Epithelial cell of prostate (primary cell): ENCODE data around the gene NEDD1.

ENCODE experiments used
- DNase-seq: peaks from one replicate; pipeline ENCODE4 v3.0.0-alpha.2; 2011; ENCODE audit warnings: low read depth, low spot score
- H3K27ac ChIP-seq: fragments of 450-650 bp; 2 replicates; pipeline ENCODE4 v1.5.1; 2017; ENCODE audit warnings: mild to moderate bottlenecking

The NEDD1 gene

DNA sequence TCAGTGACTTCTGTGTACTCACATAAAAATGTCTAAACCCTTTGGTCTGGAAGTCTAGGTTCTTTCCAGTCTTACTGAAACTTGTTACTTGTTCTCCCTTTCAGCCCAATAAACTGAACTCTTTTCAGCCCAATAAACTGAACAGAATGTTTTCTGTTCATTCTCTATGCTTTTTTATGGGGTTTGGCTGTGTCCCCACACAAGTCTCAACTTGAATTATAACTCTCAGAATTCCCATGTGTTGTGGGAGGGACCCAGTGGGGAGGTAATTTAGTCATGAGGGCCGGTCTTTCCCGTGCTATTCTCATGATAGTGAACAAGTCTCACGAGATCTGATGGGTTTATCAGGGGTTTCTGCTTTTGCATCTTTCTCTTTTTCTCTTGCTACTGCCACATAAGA lies 15.0 kb upstream of the NEDD1 start:
- peak overlapping the region; percentile 80 for H3K27ac ChIP-seq
- DNase-seq: peak; percentile 44

- H3K27ac ChIP-seq: no peak overlapping the region
- no peak for DNase-seq
These were observed 9.6 kb upstream of the NEDD1 start for GRCh38 chr12:96897421-96897820.

DNA sequence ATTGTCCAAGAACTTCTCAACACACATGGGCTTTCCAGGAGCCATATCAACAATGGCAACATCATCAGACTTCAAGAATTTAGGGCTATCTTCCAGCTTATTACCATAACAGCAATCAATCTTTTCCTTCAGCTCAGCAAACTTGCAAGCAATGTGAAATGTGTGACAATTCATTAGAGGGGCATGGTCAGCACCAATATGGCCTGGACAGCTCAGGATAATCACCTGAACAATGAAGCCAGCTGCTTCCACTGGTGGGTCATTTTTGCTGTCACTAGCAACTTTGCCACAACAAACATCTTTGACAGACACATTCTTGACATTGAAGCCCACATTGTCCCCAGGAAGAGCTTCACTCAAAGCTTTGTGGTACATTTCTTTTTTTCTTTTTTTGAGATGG lies 5.9 kb upstream of the NEDD1 start:
- DNase-seq: no peak

DNA sequence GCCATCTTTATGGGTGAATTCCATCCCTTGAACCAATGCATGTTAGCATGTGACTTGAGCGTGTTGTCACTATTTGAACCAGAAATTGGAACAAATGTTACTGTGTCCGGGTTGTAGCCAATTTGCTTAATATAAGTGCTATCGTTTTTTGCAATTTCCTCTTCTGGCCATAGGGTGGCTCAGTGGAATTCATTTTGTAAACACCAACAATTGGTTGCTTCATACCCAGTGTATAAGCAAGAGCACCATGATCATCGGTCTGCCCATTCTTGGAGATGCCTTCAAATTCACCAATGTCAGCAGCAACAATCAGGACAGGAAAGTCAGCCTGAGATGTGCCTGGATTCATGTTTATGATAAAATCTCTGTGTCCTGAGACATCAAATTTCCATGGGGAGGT lies 5.0 kb upstream of the NEDD1 start:
- H3K27ac ChIP-seq: no peak overlapping the region
- DNase-seq: no peak

More for the DNA sequence above, 5.9 kb upstream of the NEDD1 start:
- H3K27ac ChIP-seq: no peak overlapping the region

GRCh38 chr12:96906498-96906848 lies 584 bp upstream of the NEDD1 start:
- no peak for DNase-seq
- H3K27ac ChIP-seq: peak overlapping the region; percentile 62

GRCh38 chr12:96907671-96908422 lies 790 bp downstream of the NEDD1 start:
- peak overlapping the region; percentile 62 for H3K27ac ChIP-seq
- DNase-seq: no peak

DNA sequence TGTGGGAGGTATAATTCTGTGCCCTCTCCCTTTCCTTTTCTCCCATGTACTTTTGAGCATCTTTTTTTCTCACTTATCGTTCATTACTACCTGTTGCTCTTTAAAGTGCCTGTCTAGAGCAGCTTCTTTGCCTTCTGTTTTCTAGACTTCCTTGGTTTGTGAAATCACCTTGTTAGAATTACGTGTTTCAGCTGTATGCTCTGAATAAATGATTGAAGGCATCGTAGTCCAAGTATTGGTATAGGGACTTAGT lies 1.3 kb downstream of the NEDD1 start:
- no peak overlapping the region for H3K27ac ChIP-seq
- no peak for DNase-seq

- DNase-seq: no peak
- H3K27ac ChIP-seq: no peak overlapping the region
These were observed 5.2 kb downstream of the NEDD1 start for GRCh38 chr12:96912261-96912660.

DNA sequence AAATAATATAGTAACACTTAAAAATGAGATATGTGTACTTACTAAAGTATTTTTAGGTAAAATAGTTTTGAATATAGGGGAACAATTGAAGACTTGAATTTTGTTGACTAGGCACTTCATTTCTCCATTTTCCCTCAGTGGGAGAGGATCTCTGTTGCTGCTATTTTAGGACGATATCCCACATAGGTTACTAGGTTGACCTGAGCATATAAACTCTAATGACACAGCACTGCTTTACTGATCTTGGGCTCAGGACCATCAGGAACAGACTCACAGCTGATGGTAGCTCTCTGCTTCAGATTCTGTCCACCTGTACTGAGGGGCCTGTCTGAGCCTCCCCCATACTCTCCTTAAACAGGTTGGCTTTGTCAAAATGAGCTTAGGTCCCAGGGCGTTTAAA lies 5.9 kb downstream of the NEDD1 start:
- DNase-seq: no peak
- H3K27ac ChIP-seq: no peak overlapping the region

DNA sequence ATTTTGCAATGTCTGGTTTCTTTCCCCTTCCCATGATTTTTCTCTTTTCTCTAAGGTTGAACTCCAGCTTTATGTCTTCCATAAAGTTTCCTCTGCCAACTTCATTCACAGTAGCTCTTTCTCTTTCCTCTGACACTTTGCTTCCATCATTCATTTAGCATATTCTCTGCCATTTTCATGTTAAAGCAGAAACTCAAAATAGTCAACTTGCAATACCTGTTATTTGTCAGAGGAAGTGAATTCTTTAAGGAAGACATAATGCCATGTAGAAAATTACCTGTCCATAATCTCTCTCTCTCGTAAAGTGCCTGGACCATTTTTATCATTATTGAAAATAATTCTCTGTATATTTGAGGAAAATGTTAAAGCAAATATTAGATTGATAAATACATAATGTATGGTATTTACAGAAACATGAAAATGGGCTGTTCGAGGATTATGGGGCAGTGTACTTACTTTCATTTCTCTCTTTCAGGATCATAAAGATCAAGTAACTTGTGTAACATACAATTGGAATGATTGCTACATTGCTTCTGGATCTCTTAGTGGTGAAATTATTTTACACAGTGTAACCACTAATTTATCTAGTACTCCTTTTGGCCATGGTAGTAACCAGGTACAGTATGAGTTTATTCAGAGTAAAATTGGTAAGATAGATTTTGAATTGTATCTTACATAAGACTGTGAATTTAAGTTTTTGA lies 12.6 kb downstream of the NEDD1 start:
- no peak for DNase-seq

DNA sequence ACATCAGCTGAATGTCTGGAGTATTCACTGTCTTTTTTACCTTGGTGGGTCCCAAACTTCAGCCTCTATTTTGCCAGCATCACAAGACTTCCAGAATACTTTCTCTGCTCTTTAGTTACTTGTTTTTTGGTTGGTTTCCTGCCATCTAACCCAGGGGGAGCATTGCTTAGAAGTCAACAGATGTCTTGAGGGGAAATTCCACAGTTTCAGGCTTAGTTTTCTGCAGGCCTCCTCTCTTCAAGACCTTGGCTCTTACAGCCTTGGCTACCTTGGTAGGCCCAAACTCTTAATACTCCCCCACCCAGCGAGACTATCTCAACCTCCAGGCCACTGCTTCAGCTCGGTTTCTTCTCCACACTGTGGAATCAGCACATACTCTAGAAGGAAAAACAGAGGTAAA lies 41.7 kb downstream of the NEDD1 start:
- no peak overlapping the region for H3K27ac ChIP-seq
- DNase-seq: no peak

More for the DNA sequence above, 12.6 kb downstream of the NEDD1 start:
- H3K27ac ChIP-seq: no peak overlapping the region

GRCh38 chr12:96979532-96979931 lies 72.5 kb downstream of the NEDD1 start:
- DNase-seq: no peak
- H3K27ac ChIP-seq: no peak overlapping the region

DNA sequence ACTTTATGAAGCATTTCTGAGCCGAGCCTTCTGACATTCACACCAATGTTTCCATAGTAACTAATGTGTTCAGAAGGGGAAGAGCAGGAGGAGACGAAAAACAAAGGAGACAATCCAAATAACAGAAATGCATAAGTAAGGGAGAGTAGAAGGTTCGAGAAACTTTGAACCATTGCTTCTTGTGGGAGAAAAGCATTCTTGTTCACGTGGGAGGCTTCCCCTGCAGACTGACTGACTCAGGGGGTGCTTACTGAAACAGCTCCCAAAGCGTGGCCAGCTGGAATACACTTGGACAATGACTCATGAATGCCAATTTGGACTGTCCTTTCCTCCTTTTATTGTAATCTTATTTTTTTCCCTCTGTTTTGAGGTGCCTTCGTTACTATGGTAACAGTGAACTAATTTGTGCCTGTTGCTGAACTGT lies 73.9 kb downstream of the NEDD1 start:
- no peak overlapping the region for H3K27ac ChIP-seq
- DNase-seq: no peak

- no peak for DNase-seq
These were observed 74.9 kb downstream of the NEDD1 start for GRCh38 chr12:96981911-96982310.

DNA sequence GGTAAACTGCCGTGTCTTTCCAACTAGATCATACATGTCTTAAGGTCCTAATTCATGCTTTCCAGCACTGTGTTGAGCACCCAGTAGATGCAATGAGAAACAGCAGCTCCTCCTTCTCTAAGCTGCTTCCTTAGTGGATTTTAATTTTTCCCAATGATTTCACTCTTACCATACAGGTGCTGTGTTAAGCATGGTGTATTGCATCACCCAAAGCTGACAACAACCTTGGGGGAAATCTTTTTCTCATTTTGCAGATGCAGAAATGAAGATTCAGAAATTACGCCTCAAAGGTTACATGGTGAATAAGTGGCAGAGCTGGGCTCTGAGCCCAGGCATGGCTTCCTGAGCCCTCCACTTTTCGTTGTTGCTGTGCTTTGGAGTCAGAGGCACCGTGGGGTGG lies 75.6 kb downstream of the NEDD1 start:
- H3K27ac ChIP-seq: no peak overlapping the region

More at GRCh38 chr12:96981911-96982310, 74.9 kb downstream of the NEDD1 start:
- H3K27ac ChIP-seq: no peak overlapping the region

DNA sequence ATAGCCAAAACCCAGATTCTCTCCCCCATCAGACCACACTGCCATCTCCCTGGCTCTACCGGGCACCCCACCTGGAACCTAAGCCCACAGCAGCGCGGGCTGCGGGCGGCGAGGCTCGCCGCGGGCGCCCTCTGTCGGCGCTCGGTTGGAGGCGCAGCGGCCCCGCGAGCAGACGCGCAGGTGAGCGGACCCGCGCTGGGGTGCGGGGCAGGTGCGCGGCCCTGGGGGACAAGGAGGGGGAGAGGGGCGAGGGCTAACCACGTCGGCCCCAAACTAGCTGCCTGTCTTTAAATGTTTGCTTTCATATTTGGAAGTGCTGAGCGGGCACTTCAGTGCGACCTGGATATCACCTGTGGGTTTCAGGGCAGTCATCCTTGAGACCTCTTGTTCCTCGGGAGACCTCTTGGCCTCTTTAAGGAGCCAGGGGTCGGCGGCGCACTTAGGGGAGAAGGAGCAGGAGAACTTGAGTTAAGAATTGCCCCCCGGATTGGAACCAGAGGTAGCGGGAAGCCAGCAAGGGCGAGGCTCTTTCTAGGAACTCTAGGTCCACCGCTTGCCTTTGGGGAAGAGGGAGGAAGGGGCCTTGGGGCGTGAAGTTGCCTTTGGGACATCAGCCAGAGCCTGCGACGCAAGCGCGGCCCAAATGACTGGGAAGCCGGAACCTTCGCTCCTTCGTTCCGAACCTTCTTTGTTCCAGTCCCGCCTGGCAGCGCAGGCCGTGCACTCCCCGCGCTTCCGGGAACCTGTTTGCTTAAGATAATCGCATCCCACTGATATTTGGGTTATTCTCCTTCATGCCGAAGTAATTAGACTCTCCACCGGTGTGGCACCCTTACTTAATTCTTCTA lies 78.7 kb downstream of the NEDD1 start:
- no peak overlapping the region for H3K27ac ChIP-seq
- DNase-seq: no peak

More for the DNA sequence above, 75.6 kb downstream of the NEDD1 start:
- no peak for DNase-seq

- H3K27ac ChIP-seq: no peak overlapping the region
- DNase-seq: no peak
These were observed 79.9 kb downstream of the NEDD1 start for GRCh38 chr12:96986883-96987523.

DNA sequence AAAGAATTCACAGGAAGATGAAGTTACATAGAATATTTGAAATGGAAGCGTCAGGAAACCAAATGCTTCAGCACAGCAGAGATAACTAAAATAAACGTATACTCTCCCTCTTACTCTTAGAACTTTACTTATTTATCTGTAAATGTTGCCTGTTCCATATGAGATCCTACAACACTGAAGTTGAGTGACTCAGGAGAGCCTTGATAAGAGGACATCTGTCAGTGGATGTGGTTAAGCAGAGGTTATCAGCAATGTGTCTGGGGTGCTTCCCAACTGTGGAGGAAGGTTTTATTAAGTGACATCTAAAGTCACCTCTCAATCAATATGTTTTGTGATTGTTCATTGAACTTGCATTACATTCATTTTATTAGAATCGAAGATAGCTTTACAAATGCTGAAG lies 81.9 kb downstream of the NEDD1 start:
- no peak overlapping the region for H3K27ac ChIP-seq
- no peak for DNase-seq

GRCh38 chr12:96989916-96990315 lies 82.9 kb downstream of the NEDD1 start:
- no peak for DNase-seq

GRCh38 chr12:96994900-96995299 lies 87.8 kb downstream of the NEDD1 start:
- H3K27ac ChIP-seq: no peak overlapping the region
- no peak for DNase-seq

More at GRCh38 chr12:96989916-96990315, 82.9 kb downstream of the NEDD1 start:
- no peak overlapping the region for H3K27ac ChIP-seq

- no peak overlapping the region for H3K27ac ChIP-seq
- DNase-seq: no peak
These were observed 88.8 kb downstream of the NEDD1 start for GRCh38 chr12:96995861-96996260.
